IPS-15b (cell line): ENCODE results near the gene ZNF595.

Experiments
- H3K27me3 ChIP-seq: one replicate; pipeline ENCODE4 v1.6.1; 2013; ENCODE audit warnings: low read length; ENCODE audit not compliant: control insufficient read depth, insufficient read depth
- H3K36me3 ChIP-seq: one replicate; pipeline ENCODE4 v1.6.1; 2013; ENCODE audit warnings: low read length; ENCODE audit not compliant: control insufficient read depth, insufficient read depth
- H3K4me1 ChIP-seq: one replicate; pipeline ENCODE4 v1.6.1; 2013; ENCODE audit warnings: mild to moderate bottlenecking, low read length; ENCODE audit not compliant: control insufficient read depth, insufficient read depth
- H3K4me3 ChIP-seq: one replicate; pipeline ENCODE4 v1.5.1; 2013; ENCODE audit warnings: low read depth, low read length
- H3K9ac ChIP-seq: one replicate; pipeline ENCODE4 v1.6.1; 2013; ENCODE audit warnings: low read depth, mild to moderate bottlenecking, low read length
- H3K9me3 ChIP-seq: one replicate; pipeline ENCODE4 v1.6.1; 2013; ENCODE audit warnings: mild to moderate bottlenecking, low read length; ENCODE audit not compliant: control insufficient read depth, insufficient read depth

ZNF595 gene

GRCh38 chr4:125833-126232, 72.7 kb downstream of the ZNF595 start:
- Histone ChIP-seq H3K4me3 (peak overlapping the region; percentile 99), H3K4me1 (peaks cover 2% of the 10 kb centered on the region), H3K36me3 (peaks cover 11% of the 10 kb centered on the region), H3K27me3 (no peaks in the 10 kb centered on the region), H3K9me3 (no peaks in the 10 kb centered on the region), H3K9ac (peak overlapping the region; percentile 38)

GRCh38 chr4:132483-132882, 79.4 kb downstream of the ZNF595 start:
- Histone ChIP-seq H3K36me3 (peaks cover 27% of the 10 kb centered on the region), H3K9me3 (no peaks in the 10 kb centered on the region), H3K4me3 (no peak overlapping the region), H3K27me3 (no peaks in the 10 kb centered on the region), H3K9ac (no peak overlapping the region), H3K4me1 (peaks cover 2% of the 10 kb centered on the region)
